C4-2B (cell line): ENCODE results near the gene DBH.

Experiments used
- ZFX ChIP-seq: fragments of 450-650 bp; IDR thresholded peaks from 2 replicates; pipeline ENCODE4 v1.6.1; 2017
- TF ChIP-seq, protein P1 (sequence below): fragments of 450-650 bp; conservative IDR thresholded peaks from 2 replicates; pipeline ENCODE4 v1.5.1; 2017; ENCODE audit warnings: mild to moderate bottlenecking

DNA sequence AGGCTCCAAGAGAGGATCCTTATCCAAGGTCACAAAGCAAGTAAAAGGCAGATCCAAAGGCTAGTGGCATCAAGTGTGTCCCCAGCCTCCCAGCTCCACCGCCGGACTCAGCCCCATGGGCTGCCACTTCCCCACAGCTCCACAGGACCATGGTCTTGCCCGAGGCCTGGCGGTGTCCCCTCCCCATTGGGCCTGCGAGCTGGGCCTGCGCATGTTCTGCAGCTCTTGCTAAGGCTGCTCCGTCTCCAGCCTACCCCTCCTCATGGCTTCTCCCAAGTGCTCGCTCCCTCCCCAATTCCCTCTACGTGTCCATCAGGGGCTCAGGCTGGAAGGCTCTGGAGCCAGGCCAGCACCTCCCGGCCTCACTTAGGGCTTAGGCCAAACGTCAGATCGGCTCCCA, 29.4 kb downstream of the DBH start:
- TF ChIP-seq, protein P1, sequence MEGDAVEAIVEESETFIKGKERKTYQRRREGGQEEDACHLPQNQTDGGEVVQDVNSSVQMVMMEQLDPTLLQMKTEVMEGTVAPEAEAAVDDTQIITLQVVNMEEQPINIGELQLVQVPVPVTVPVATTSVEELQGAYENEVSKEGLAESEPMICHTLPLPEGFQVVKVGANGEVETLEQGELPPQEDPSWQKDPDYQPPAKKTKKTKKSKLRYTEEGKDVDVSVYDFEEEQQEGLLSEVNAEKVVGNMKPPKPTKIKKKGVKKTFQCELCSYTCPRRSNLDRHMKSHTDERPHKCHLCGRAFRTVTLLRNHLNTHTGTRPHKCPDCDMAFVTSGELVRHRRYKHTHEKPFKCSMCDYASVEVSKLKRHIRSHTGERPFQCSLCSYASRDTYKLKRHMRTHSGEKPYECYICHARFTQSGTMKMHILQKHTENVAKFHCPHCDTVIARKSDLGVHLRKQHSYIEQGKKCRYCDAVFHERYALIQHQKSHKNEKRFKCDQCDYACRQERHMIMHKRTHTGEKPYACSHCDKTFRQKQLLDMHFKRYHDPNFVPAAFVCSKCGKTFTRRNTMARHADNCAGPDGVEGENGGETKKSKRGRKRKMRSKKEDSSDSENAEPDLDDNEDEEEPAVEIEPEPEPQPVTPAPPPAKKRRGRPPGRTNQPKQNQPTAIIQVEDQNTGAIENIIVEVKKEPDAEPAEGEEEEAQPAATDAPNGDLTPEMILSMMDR: no peak
- TF ChIP-seq ZFX: no peak
